ENCODE data around the gene WNT3A.

- TF ChIP-seq EZH2phosphoT487 (IDR thresholded peaks at IDR 0.05; ENCODE audit: borderline replicate concordance) (no peak), CTCF (conservative IDR thresholded peaks at IDR 0.05; ENCODE audit: low read length) (no peak)
Observed at GRCh38 chr1:227959325-227959860, 47.4 kb upstream of the WNT3A start.

Data from Loucy (cell line).